LoVo (cell line): ENCODE results near the gene ASTL.
"Not testable (repeated sequence)": the region's sequence is repeated elsewhere in the genome, so short reads cannot be mapped to it uniquely, and the experiment has no call there.

Experiments used
- DNase-seq: peaks from one replicate; pipeline ENCODE4 v3.0.0-alpha.2; 2016; ENCODE audit warnings: low spot score

ASTL gene

DNA sequence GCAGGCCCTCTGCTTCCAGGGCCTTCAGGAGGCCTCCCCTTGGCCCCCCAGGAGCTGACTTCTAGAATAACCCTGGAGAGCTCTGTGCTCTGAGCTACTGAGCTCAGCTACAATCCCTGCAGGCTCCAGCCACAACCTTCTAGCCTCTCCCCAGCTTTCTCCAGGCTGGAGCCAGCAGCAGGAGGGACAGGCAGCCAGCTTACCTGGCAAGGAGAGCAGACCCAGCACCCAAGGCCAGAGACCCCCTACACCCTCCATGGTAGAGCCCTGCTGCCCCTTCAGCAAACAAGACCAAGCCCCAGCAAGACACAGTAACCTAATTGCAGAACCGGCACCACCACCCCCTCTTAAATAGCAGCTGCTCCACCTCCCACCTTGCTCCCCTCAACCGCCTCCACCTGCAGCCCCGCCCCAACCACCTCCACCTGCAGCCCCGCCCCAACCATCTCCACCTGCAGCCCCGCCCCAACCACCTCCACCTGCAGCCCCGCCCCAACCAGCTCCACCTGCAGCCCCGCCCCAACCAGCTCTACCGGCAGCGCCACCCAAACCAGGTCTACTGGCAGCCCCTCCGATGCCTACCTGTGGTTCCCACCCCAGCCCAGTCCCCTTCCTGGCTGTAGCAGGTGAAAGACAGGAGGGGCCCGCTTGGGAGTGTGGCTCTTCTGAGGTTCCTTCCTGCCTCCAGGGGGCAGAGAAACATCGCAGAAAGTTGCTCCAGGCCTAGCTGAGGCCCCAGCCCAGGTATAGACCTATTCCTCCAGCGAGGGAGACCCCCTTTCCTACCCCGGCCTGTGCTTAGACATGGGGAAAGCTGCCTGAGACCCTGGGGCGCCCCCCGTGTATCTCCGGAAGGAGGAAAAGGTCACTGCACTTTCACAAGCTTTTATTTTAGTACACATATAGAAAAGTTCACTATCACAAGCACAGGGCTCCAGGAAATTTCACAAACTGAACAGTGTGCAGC lies at the start of gene ASTL:
Gene ASTL (minus strand): TSS at position 324 of the 967 bp plus-strand sequence. CDS start 66 bp downstream, at position 258.
- peak; percentile 29 for DNase-seq

DNA sequence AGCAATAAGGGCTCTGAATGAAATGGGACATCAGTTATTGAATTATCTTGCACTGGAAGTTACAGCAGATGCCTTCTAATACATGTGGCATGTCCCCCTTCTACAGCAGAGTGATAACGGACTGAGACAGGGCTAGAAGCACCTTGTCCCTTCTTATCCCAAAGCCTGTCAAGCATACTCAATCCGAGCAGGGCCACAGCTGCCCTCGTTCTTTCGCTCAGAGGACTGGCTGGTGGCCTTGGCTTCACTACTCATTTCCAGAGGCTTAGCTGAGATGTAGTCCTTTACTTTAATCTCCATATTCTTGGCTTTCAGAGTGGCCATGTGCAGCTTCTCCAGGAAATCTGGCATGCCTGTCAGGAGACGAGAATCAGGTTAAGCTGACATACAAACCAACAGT lies 48.3 kb upstream of the ASTL start:
- DNase-seq: no peak

DNA sequence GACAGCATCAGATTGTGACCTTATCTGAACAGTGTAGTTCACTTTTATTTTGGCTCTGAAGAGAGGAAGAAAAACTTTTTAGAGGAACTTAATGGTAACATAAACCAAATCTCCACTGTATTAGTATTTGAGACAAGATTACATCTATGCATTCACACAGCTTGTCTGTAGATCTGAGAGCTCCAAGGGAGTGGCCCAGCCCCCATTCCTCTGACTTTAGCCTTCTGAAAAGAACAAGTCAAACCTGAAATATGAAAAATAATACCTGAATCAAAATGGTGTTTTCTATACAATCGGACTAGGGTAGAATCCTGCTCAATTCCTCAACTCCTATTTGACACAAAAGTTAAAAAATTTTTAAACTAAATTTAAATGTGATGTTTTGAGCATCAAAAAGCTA lies 47.2 kb upstream of the ASTL start:
- DNase-seq: no peak

DNA sequence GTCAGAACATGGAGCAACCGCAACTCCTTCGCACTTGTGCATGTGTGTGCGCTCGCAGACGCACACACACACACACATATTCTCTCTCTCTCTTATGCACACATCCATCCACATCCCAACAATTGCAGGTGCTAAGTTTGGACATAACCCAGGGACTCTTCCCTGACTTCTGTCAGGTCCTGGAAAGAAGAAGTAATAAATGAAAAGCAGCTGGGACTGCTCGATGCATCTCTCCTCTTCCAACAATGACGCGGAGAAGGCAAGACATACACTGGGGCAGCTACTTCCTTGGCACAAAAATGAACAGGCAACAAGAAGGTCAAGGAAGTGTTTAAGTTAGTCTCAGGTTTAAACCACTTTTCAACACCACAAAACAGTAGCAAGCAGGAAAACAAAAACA lies 46.7 kb upstream of the ASTL start:
- no peak for DNase-seq

DNA sequence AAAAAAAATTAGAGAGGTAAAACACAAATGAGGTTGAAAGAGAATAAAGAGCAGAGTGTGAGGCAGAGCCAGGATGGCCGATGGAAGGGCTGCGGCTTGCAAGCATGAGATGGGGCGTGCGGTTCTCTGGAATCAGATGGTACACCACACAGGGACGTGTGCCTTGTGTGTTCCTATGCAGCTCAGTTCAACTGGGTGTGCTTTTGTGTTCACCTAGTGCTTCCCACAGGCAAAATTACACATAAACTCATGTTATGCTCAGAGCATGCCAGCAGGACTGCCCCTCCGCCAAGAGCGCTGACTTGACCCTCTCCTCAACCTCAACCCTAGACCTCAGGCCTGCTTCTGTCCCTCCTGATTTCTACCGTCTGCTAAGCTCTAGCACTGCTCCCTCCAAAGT lies 45.9 kb upstream of the ASTL start:
- no peak for DNase-seq

DNA sequence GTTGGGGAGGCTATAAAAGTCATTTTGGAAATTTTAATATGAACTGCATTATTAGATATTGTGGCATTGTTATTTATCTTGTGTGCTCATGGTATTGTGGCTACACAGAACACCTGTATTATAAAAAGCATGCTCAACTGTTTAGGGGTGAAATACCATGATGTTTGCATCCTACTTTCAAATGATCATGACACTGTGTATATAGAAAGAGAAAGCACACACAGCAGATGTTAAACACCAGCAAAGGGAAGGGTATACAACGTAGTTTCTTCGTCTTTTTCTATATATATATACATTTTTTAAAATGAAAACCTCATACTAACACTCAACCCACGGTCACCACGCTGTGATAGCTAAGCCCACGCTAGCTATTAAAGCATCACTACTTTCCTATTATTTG lies 43.2 kb upstream of the ASTL start:
- no peak for DNase-seq

DNA sequence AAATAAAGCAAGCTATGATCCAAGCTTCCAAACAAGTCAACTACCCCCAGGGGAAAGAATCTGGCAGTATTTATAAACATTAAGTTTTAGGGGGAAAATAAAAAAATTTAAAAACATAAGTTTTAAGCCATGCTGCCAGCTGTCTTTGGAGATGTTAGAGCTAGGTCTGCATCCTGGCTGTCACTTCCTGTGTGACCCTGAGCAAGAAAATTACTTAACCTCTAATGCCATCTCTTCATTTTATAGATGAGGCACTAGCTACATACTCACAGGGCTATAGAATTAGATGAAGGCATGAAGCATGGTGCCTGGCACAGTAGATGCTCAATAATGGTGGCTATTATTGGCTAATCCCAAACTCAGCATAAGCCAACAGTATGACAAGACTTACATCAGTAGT lies 42.2 kb upstream of the ASTL start:
- no peak for DNase-seq

DNA sequence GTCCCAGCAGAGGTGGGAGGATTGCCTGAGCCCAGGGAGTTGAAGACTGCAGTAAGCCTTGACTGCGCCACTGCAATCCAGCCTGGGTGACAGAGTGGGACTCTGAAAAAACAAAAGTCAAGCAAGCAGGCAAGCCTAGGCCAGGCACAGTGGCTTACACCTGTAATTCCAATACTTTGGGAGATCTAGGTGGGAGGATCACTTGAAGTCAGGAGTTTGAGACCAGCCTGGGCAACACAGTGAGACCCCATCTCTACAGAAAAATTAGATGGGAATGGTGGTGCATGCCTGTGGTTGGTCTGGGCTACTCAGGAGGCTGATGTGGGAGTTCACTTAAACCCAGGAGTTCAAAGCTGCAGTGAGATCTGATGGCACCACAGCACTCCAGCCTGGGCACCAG lies 41.7 kb upstream of the ASTL start:
- DNase-seq: no peak

DNA sequence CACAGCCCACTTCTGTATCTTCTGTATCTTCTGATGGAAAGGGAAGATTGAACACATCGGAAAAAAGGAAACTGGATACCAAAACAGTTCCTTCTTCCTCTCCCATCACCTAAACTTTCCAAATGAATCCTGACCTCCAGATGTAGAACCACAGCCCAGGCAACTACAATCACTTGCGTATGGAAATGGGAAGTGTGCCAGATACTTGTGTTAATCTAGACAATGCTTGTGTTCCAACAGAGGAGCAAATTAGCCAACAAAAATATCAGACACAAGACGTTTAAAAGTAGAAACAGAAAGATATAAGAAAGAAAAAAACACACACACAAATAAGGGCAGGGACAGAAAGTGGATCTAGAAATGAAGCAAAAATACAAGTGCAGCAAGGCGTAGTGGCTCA lies 38.4 kb upstream of the ASTL start:
- DNase-seq: no peak

DNA sequence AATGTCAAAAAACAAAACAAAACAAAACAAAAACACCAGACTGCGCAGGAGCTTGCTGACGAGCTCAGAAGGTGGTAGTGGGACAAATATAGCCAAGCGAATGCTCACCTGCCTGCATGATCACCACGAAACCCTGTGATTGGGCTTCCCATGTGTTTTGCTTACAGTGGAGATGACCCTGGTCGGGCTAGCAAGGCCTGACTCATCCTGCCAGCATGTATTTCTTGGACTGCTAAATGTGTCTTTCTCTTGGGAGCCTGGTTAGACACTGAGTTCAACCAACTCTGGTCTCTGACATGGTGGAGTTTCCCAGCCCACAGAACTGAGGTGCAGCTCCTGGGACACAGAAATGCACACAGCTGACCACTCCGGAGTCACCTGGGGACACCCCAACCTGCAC lies 37.6 kb upstream of the ASTL start:
- DNase-seq: no peak

DNA sequence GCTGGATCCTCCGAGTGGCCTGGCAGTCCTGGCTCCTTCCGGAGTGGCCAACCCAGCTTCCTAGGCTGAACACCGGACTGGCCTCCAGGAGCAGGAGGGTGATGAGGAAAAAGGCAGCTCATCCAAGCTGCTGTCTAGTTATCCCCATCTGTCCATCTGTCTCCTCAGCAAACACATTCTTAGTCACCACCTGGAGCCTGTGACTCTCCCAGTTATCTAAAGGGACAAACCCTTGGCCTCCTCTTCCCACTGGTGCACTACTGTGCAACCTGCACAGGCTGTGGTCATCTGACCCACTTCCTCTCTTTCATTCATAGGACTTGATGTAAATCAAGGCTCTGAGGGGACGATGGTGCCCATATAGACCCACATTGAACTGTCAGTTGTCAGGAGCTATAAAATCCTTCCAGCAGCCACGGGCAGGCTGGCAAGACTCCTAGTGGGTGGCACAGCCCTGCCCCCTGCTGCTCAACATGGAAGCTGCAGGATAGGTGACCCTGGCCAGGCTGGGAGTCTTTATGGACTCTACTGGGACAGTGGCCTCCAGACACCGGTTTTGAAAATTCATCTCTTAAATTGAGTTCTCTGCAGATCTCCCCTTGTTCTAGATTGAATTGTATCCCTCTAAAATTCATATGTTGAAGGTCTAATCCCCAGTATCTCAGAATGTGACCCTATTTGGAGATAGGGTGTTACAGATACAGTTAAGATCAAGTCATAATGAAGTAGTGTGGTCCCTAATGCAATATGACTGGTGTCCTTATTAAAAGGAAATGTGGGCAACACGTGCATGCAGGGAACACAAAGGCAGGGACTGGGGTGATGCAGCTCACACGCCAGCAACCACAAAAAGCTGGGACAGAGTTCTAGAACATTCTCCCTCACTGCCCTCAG lies 36.2 kb upstream of the ASTL start:
- peak; percentile 60 for DNase-seq

DNA sequence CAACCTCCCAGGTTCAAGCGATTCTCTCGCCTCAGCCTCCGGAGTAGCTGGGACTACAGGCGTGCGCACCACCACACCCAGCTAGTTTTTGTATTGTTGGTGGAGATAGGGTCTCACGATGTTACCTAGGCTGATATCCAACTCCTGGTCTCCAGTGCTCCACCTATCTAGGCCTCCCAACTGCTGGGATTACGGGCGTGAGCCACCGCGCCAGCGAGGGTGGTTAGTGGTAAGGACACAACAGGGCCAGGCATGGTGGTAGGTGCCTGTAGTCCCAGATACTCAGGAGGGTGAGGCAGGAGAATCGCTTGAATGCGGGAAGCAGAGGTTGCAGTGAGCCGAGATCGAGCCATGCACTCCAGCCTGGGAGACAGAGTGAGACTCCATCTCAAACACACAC lies 33.5 kb upstream of the ASTL start:
- no peak for DNase-seq

DNA sequence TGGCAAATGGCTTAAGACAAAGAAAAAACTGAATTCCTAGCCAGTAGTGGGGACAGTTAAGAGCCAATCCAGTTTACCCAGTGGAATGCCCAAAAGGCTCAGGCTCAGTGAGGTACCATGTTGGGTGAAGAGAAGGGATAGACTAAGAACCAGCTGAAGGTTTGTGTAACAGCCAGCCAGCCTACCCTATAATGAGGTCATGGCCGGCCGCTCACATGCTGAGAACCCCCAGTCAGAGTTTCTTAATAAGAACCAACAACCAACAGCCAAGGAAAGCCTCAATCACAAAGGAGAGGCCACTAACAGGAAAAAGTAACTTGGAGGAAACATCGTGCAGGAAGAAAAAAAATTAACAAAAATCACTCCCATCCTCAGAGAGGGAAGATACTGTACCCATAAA lies 32.3 kb upstream of the ASTL start:
- DNase-seq: no peak

DNA sequence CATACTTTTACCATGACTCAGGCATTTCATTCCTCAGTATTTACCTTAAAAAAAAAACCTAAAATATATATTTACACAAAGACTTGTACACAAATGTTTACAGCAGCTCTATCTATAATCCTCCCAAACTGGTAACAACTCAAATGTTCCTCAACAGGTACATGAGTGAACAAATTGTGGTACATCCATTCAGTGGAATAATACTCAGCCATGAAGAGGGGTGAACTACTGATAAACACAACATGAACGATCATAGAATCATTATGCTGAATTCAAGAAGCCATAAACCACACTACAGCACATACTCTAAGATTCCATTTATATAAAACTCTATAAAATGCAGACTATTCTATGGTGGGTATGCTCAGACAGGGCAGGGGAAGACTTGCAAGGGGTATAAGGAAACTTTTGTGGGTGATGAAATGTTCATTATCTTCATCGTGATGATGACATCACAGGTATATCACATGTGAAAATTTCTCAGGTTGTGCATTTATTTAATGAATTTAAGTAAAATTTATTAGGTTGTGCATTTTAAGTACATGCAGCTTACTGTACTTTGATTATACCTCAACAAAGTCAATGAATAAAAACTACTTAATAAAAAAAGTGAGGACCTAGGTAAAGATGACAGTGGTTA lies 31.7 kb upstream of the ASTL start:
- no peak for DNase-seq

DNA sequence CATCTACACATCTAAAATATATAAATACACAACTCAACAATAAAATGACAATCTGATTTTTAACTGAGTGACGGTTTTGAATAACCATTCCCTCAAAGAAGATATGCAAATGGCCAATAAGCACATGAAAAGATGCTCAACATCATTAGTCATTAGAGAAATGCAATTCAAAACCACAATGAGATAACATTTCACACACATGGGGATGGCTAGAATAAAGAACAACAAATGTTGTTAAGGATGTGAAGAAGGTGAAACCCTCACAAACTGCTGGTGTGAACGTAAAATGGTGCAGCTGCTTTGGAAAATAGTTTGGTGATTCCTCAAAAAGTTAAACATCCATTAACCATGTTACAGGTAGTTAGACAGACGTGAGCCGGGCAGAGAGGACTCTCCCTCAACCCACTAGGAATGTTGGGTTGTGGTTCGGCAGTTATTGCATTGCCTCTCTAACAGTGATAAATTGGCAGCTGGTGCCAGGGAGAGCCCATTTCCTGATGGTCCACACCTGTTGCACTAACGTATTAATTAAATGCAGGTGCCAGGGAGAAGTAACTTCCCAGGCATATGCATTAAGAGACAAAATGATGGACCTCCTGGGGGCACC lies 29.2 kb upstream of the ASTL start:
- DNase-seq: no peak

DNA sequence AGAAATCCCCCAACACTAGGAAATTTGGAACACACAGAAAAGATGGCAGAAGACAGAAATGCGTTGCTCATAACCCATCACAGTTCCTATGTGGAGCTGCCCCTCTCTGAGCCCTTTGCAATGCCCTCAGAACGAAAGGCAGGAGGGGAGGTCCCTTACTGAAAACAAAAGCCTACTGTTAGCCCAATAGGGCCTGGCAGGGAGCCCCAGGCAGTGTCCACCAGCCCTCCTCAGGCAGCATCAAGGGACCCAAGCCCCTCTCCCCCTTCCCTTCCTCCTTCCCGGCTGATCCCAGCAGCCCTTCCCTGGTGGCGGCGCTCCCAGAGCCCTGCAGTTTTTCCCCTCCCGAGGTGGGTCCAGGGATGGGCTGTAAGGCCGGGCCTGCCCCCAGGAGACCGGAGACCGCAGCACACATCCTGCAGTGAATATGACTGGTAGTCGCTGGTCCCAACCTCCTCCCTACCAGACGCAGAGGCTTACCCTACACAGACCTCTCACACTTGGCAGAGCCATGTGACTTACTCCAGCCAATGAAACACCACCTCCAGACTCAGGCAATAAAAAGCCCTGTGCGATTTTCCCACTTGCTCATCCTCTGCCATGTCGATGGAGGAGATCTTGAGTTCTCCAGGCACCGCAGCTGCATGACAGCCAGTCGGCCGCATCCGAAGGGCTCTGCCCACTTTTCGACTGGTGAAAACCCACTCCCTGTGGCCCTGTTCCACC lies 26.3 kb upstream of the ASTL start:
- no peak for DNase-seq

DNA sequence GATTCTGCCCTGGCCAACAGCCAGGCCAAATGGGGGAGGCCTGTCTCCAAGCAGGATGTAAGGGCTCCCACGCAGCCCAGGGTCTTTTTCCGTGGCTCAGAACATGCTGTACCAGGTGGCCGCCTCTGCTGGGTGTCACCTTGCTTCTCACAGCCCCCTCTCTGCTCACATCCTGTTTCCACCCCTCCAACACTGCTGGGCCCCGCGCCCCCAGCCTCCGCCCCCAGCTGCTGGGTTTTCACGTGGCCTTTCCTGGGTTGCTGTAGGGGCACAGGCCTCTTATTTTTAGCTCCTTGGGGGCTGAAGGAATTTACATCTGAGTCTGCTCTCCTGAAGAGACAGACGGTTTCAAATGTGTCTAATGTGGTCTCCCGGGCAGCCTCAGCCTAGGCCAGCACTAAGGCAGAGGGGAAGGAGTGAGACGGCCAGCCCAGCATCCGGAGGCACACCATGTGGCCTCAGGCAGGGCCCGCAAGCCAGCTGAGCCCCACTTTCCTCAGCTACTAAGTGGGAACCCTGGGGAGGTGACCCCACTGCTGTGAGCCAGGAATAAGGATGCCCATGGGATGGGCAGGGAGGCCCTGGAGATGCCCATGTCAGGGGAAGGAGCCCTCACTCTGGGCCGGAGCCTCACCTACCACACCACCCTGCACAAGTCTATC lies 25.6 kb upstream of the ASTL start:
- DNase-seq: no peak

DNA sequence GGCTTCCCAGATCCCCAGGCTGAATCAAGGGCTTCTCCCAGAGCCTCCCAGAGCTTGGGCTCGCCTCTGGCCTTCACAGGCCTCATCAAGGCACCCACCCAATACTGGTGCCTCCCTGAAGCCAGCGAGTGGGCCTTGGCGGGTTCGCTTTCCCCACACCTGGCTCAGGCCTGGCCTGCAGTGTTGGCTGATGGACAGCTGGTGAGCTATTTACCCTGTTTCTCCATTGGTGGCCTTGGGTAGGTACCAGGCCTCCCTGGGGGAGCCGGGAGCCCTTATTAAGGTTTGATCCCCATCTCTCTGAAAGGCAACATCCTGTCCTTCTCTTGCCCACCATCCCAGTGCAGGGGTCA lies 25.1 kb upstream of the ASTL start:
- DNase-seq: no peak

DNA sequence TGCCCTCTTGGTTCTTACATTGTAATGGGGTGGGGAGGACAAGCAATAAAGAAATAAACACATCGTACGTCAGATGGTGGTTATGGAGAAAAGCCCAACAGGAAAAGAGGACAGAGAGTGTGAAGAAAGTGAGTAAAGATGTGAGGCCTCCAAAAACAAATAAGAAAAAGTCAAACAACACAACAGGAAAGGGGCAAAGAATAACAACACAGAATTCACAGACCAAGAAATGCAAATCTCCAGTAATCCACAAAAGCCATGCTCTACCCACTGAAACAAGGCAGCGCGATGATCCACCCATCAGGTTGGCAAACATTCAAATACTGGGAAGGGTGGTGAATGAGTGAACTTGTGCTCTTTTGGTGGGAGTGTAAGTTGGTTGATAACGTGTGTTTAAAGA lies 23.6 kb upstream of the ASTL start:
- DNase-seq: no peak

DNA sequence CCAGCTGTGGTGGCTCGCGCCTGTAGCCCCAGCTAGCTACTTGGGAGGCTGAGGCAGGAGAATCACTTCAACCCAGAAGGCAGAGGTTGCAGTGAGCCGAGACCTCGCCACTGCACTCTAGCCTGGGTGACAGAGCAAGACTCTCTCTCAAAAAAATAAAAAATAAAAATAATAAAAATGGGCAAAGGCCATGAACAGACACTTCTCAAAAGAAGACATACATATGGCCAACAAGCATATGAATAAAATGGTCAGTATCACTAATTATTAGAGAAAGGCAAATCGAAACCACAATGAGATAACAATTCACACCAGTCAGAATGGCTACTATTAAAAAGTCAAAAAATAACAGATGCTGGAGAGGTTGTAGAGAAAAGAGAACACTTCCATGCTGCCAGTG lies 22.1 kb upstream of the ASTL start:
- not testable (repeated sequence) for DNase-seq
